Tibial nerve (tissue), 4 donors: Measurements from ENCODE around the gene FBLN1. TPM values are rescaled to one million over a fixed set of nuclear protein-coding genes. Genes with fewer than 3 reads are reported as not detected.

Experiments used
- DNase-seq, 2 donors: peaks; one replicate each; pipeline ENCODE4 v3.0.0-alpha.2; 2019; ENCODE audit warnings: low spot score in 2 of 2
- H3K27ac ChIP-seq, 4 donors: fragments of 200-600 bp; sonication (generic) in 3 of 4; one replicate each; pipeline ENCODE4 v1.5.1; 2017 to 2019; ENCODE audit warnings: mild to moderate bottlenecking in 1 of 4
- H3K27me3 ChIP-seq, 2 donors: fragments of 200-600 bp; sonication (generic) in 1 of 2; one replicate each; pipeline versions ENCODE4 v1.5.1 to v1.6.0; 2017 to 2019
- H3K36me3 ChIP-seq, 3 donors: fragments of 200-600 bp; sonication (generic); one replicate each; pipeline ENCODE4 v1.5.1; 2018 to 2019
- H3K4me1 ChIP-seq, 4 donors: fragments of 200-600 bp; sonication (generic) in 3 of 4; one replicate each; pipeline ENCODE4 v1.5.1; 2017 to 2019
- H3K4me3 ChIP-seq, 4 donors: fragments of 200-600 bp; sonication (generic) in 3 of 4; one replicate each; pipeline ENCODE4 v1.5.1; 2017 to 2019; ENCODE audit warnings: mild to moderate bottlenecking in 1 of 4, moderate library complexity in 1 of 4
- H3K9me3 ChIP-seq, 4 donors: fragments of 200-600 bp; sonication (generic) in 3 of 4; one replicate each; pipeline ENCODE4 v1.5.1; 2017 to 2019
- CTCF ChIP-seq, 5 experiments: fragments of 200-600 bp in 3 of 5; fragments of 450-650 bp in 2 of 5; sonication (generic) in 3 of 5; IDR thresholded peaks; one replicate each; pipeline ENCODE4 v1.5.1; 2016 to 2019; ENCODE audit warnings: antibody characterized with exemption in 5 of 5, mild to moderate bottlenecking in 3 of 5, moderate library complexity in 2 of 5
- EP300 ChIP-seq, 2 donors: sonication (generic); formaldehyde crosslinking; IDR thresholded peaks; one replicate each; pipeline ENCODE4 v1.6.1; 2017; ENCODE audit warnings: antibody characterized with exemption in 2 of 2, mild to moderate bottlenecking in 1 of 2
- POLR2A ChIP-seq, 2 donors: fragments of 450-650 bp; IDR thresholded peaks; one replicate each; pipeline ENCODE4 v1.6.1; 2017; ENCODE audit warnings: antibody characterized with exemption in 2 of 2, mild to moderate bottlenecking in 2 of 2, moderate library complexity in 2 of 2
- WGBS, 2 donors: methylation state at CpG; one replicate each; pipeline ENCODE4 v1.1.5; 2018; 5-methylcytosine and 5-hydroxymethylcytosine counted together
- total RNA-seq, 4 donors: library from RNA; depleted of rRNA; stranded (reverse); fragments of >200 nt; gene quantifications; one replicate each; pipeline ENCODE4 v1.1.0, GENCODE V29; 2016

The FBLN1 gene
- total RNA-seq, 4 donors from 2014 or later = 172 to 1,145 (median 351) TPM

GRCh38 chr22:45477366-45478107, 25.1 kb upstream of the FBLN1 start:
- TF ChIP-seq EP300 (IDR thresholded peaks at IDR 0.05) = no peak
- TF ChIP-seq CTCF (IDR thresholded peaks at IDR 0.05) = no peak
- no peak for TF ChIP-seq POLR2A (IDR thresholded peaks at IDR 0.05)
- no peak for DNase-seq
- Histone ChIP-seq H3K27ac (peak overlapping the region in 2 of 4 donors; percentile 72 to 78), H3K9me3 (no peaks in the 10 kb centered on the region), H3K27me3 (no peaks in the 10 kb centered on the region), H3K36me3 (no peaks in the 10 kb centered on the region), H3K4me1 (peaks cover 0 to 54% (median 9%) of the 10 kb centered on the region in 4 donors), H3K4me3 (no peak overlapping the region)
- WGBS, 2 donors = 71 to 72% methylated on average over 7 of the region's 7 CpGs

GRCh38 chr22:45478108-45478771, 24.4 kb upstream of the FBLN1 start:
- DNase-seq = peak; percentile 63 to 69
- Histone ChIP-seq H3K4me1 (peaks cover 0 to 51% (median 9%) of the 10 kb centered on the region in 4 donors), H3K27me3 (no peaks in the 10 kb centered on the region), H3K9me3 (no peaks in the 10 kb centered on the region), H3K27ac (peak overlapping the region in 2 of 4 donors; percentile 72 to 78), H3K4me3 (no peak overlapping the region), H3K36me3 (no peaks in the 10 kb centered on the region)
- WGBS, 2 donors = 44 to 55% methylated on average over 11 of the region's 11 CpGs
- peak in 1 of 2 donors; percentile 89 for TF ChIP-seq EP300 (IDR thresholded peaks at IDR 0.05)
- no peak for TF ChIP-seq POLR2A (IDR thresholded peaks at IDR 0.05)

GRCh38 chr22:45480717-45481116, 22.0 kb upstream of the FBLN1 start:
- Histone ChIP-seq H3K27me3 (no peaks in the 10 kb centered on the region), H3K36me3 (no peaks in the 10 kb centered on the region), H3K4me1 (peaks cover 0 to 49% (median 8%) of the 10 kb centered on the region in 4 donors), H3K4me3 (no peak overlapping the region), H3K9me3 (no peaks in the 10 kb centered on the region), H3K27ac (no peak overlapping the region)
- TF ChIP-seq POLR2A (IDR thresholded peaks at IDR 0.05) (no peak), CTCF (IDR thresholded peaks at IDR 0.05) (no peak), EP300 (IDR thresholded peaks at IDR 0.05) (no peak)
- DNase-seq = no peak
- WGBS, 2 donors = 83 to 91% methylated on average over 3 of the region's 3 CpGs

GRCh38 chr22:45481661-45482060, 21.0 kb upstream of the FBLN1 start:
- no peak overlapping the region for H3K27ac ChIP-seq
- no peak for DNase-seq
- no peaks in the 10 kb centered on the region for H3K27me3 ChIP-seq
- H3K36me3 ChIP-seq = no peaks in the 10 kb centered on the region
- no peaks in the 10 kb centered on the region for H3K9me3 ChIP-seq
- peaks cover 0 to 47% (median 1%) of the 10 kb centered on the region in 4 donors for H3K4me1 ChIP-seq
- no peak for TF ChIP-seq CTCF (IDR thresholded peaks at IDR 0.05)
- no peak for TF ChIP-seq POLR2A (IDR thresholded peaks at IDR 0.05)
- TF ChIP-seq EP300 (IDR thresholded peaks at IDR 0.05) = no peak
- H3K4me3 ChIP-seq = no peak overlapping the region
- 60 to 66% methylated on average over 5 of the region's 5 CpGs for WGBS, 2 donors

GRCh38 chr22:45482169-45482568, 20.5 kb upstream of the FBLN1 start:
- H3K36me3 ChIP-seq = no peaks in the 10 kb centered on the region
- no peaks in the 10 kb centered on the region for H3K9me3 ChIP-seq
- 30 to 40% methylated on average over 2 of the region's 2 CpGs for WGBS, 2 donors
- TF ChIP-seq CTCF (IDR thresholded peaks at IDR 0.05) (no peak), POLR2A (IDR thresholded peaks at IDR 0.05) (no peak), EP300 (IDR thresholded peaks at IDR 0.05) (no peak)
- H3K4me1 ChIP-seq = peaks cover 0 to 42% (median 0%) of the 10 kb centered on the region in 4 donors
- H3K27me3 ChIP-seq = no peaks in the 10 kb centered on the region
- H3K27ac ChIP-seq = peak overlapping the region in 1 of 4 donors; percentile 47
- no peak for DNase-seq
- H3K4me3 ChIP-seq = no peak overlapping the region
